GM12874 (cell line): ENCODE results near the gene XPC.

Experiments
- TF ChIP-seq, protein P1 (sequence below): IDR thresholded peaks from 2 replicates; pipeline ENCODE4 v1.5.1; 2011; ENCODE audit warnings: low read depth, mild to moderate bottlenecking, control low read depth, low read length, moderate library complexity; ENCODE audit not compliant: insufficient read depth

Gene XPC

GRCh38 chr3:14177580-14178246 lies 688 bp downstream of the XPC start:
- TF ChIP-seq, protein P1, sequence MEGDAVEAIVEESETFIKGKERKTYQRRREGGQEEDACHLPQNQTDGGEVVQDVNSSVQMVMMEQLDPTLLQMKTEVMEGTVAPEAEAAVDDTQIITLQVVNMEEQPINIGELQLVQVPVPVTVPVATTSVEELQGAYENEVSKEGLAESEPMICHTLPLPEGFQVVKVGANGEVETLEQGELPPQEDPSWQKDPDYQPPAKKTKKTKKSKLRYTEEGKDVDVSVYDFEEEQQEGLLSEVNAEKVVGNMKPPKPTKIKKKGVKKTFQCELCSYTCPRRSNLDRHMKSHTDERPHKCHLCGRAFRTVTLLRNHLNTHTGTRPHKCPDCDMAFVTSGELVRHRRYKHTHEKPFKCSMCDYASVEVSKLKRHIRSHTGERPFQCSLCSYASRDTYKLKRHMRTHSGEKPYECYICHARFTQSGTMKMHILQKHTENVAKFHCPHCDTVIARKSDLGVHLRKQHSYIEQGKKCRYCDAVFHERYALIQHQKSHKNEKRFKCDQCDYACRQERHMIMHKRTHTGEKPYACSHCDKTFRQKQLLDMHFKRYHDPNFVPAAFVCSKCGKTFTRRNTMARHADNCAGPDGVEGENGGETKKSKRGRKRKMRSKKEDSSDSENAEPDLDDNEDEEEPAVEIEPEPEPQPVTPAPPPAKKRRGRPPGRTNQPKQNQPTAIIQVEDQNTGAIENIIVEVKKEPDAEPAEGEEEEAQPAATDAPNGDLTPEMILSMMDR, result no peak

GRCh38 chr3:14175383-14176037 lies 2.9 kb downstream of the XPC start:
- TF ChIP-seq, protein P1, result no peak

GRCh38 chr3:14174483-14174882 lies 3.9 kb downstream of the XPC start:
- TF ChIP-seq, protein P1, result no peak

GRCh38 chr3:14172496-14172895 lies 5.9 kb downstream of the XPC start:
- TF ChIP-seq, protein P1, result no peak

GRCh38 chr3:14170531-14171159 lies 7.8 kb downstream of the XPC start:
- TF ChIP-seq, protein P1, result no peak

DNA sequence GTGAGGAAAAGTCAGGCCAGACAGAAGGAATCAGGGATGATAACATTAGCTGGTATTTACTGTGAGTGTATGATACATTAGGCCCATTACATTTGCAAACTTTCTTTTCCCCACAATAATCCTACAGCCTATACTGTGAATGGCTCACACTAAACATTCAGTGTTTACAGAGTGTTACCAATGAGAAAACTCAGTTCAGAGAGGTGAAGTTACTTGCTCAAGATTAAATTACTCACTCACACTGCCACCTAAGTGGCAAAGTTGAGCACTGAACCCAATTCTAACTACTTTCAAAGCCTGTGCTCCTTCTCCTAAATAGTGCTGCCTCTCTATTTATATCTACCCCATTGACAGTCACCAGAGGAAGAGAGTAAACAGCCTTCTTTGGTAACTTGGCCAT lies 8.5 kb downstream of the XPC start:
- TF ChIP-seq, protein P1, result no peak

- TF ChIP-seq, protein P1, result no peak
Observed at GRCh38 chr3:14169435-14169834, 9.0 kb downstream of the XPC start.
